Stimulated activated CD4-positive, alpha-beta T cell treated with anti-CD3 and anti-CD28 coated beads, Interleukin-12 subunit alpha, Interleukin-12 subunit beta, amount 100 ng/mL, for 48 hours (primary cell): ENCODE data around the gene DPF3.

Experiments used
- DNase-seq, 3 donors: peaks; one replicate each; pipeline ENCODE4 v3.0.0-alpha.2; 2020; ENCODE audit warnings: low read depth in 2 of 3, low spot score in 1 of 3

Gene DPF3

DNA sequence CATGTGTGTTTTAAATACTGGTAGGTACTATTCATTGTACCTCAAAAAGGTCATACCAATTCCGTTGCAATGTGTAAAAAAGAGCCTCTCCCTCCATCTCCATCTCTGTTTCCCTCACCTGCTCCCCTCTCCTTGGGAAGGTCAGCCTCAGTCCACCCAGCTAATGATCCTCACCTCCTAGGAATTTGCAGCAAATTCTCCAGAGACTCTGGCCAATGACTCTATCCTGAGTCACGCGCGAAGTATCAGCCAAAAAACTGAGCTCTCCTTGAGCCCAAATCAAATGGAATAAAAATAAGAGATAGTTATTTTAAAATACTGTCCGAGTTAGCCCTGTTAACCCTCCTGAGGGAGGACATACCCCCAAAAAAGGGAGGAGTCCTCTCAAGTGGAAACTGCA, 148.4 kb downstream of the DPF3 start:
- DNase-seq, result no peak

- DNase-seq, result no peak
Observed at GRCh38 chr14:72744416-72745120, 149.3 kb downstream of the DPF3 start.

GRCh38 chr14:72743626-72744025, 150.3 kb downstream of the DPF3 start:
- DNase-seq, result no peak

- no peak for DNase-seq
Observed at GRCh38 chr14:72742838-72743195, 151.1 kb downstream of the DPF3 start.

- DNase-seq, result no peak
Observed at GRCh38 chr14:72742118-72742837, 151.6 kb downstream of the DPF3 start.

DNA sequence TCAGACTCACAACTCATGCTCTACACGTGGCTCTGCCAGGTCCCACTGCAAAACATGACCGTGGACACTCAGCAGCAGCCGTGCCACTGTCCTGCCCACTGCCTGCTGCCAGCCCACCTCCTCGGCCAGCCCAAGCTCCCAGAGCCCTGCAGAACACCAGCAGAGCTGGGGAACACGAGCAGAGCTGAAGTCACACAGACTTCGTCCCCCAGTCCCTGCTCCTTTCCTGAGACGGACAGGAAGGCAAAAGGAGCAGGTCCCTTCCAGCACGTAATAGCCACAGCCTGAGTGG, 152.1 kb downstream of the DPF3 start:
- no peak for DNase-seq

- no peak for DNase-seq
Observed at GRCh38 chr14:72740966-72741825, 152.7 kb downstream of the DPF3 start.

DNA sequence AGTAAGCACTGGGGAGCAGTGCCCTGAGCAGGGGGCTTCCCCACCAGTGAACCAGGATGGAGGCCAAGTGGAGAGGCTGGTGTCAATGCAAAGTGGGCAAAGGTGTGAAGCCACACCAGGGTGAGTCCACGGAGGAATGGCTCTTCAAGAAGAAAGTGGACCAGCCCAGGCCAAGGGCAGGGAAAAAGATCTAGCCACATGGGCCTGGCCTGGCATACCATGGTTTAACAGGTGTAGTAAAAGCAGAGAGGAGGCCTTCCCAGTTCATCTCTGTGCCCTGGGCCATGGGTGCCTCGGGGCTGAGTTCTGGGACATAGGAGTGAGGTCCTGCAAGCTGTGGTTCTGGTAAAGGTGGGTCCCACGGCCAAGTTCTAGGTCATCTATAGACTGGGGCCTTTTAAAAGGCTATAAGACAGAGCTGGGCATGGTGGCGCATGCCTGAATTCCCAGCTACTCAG, 153.4 kb downstream of the DPF3 start:
- no peak for DNase-seq

DNA sequence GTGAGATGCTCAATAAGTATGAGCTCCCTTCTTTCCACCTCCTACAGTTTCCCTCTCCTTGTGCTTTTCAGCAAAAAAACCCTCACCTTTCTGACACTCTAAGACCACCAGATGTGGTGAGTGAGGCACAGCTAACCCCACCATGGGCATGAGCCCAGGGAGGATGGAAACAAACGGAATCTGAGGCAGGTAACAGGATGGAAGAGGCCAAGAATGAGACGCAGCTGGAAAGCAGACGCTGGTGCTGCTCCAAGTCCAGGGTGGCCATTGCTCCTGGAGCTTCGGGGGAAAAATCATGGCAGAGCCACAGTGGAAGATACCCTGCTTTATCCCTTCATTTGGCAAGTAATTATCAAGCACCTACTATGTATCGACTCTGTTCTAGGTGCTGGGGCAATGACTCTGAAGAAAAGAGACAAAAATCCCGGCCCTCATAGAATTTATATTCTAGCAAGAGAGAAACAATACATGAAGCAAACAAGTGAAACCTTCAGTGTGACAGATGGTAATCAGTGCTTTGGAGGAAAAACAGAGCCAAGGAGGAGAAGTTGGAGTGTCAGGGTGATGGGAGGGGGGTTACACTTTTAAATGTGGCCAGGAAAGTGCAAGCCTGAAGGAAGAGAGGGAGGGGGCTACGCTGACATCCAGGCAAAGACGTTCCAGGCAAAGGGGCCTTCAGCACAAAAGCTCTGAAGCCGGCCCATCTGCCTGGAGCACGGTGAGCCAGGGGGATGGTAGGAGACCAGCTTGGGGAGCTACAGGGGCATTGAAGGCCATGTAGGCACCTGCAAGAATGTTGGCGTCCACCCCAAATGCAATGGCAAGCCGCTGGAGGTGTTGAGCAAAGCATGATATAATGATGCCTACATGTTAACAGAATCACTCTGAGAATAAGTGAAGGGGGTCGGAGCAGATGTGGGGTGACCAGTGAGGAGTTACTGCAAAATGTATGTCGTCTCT, 154.2 kb downstream of the DPF3 start:
- DNase-seq, result no peak

DNA sequence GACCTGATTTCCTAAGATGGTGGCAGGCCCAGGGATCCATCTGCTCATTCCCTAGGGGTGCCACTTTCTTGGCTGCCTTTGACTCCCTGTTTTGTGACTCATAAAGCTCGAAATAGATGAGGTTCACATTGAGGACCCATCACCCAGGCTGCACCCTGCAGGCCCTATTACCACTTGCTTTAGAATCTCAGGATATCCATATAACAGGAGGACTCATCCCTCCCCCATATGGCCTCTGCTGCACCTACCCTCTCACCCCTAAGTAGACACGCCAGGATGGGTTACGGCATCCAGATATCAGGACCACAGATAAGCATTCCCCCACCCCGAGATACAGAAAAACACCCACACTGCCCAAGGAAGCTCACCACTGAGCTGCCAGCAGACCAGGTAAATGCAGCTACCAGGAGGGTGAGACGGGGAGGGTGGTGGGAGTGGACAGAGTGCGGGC, 155.7 kb downstream of the DPF3 start:
- no peak for DNase-seq

DNA sequence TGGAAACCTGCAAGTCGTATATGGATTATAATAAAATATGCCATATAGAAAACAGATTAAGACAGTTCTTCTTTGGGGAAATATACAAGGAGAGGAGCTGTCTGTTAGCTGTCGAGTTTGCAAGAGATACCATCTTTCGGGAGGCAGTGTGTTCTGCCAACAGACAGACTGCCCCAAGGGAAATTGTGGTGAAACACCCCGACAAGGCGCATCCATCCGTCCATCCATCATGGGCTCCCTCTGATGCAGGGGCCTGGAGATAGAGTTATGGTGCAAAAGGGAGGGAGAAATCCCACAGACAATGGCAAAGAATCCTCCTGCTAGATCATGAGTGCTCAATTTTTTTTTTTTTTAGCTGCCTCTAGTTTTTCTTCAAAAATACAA, 156.3 kb downstream of the DPF3 start:
- no peak for DNase-seq

DNA sequence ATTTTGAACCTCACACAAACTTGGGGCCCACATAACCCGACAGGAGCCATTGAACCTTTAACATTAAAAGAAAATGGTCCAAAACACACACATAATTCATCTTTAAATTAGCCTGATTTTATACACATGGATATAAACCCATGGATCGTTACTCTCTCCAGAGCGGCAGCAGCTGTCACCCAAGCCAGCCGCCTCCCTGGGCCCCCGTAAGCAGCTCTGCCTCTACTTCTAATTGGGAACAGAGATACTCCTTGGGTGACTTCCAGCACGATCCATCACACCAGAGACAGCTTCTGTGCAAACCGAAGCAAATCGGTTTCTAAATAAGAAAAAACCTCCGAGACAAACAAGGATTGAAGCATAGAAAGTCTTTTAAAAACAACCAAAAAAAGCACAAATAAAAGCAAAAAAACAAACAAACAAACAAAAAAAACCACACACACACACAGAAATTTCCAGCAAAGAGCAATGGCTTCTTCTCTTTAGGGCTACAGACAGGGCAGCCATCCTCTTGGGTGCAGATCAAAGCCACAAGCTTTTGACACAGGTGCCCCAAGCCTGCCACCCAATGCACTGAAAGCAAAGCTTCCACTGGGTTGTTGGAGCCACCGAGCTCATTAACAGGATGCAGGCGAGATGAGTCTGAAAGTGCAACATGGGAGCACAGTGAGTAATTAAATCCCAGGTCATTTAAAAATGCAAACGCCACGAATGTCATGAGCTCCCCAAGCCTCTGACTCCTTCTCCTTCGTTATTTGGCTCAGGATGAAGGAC, 156.9 kb downstream of the DPF3 start:
- no peak for DNase-seq

DNA sequence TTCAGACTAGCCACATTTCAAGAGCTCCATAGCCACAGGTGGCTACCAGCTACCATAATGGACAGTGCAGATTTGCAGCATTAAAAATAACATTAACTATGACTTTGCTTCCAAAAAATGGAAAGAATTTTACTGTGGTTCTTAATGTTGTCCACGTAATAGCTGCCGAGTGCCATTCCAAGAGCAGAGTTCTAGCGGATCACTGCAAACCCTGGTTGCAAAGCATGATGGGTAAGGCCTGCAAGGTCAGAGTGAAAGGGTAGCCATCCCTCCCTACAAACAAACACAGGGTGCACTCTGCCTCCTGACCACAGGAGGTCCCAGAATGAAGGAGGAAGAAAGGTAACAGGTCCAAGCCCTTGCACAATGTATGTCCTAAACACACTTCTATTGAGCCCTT, 157.6 kb downstream of the DPF3 start:
- DNase-seq, result no peak

- DNase-seq, result no peak
Observed at GRCh38 chr14:72732022-72732780, 161.7 kb downstream of the DPF3 start.

GRCh38 chr14:72731252-72732020, 162.5 kb downstream of the DPF3 start:
- DNase-seq, result no peak

DNA sequence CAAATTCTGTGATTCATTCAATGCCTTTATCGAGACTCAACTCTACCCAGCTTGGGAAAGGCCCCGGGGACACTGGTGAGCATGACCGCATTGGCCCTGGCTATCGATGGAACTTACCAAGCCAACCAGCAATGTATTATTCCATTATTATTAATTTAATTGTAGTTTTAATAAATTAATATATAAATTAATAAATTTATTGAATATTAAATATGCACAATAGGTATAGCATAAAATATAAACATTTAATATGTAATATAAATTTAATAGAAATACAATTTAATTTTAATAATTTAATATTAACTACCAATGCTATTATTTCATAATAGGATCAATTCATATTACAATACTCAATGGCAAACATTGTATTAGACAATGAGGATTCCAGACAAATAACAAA, 163.4 kb downstream of the DPF3 start:
- no peak for DNase-seq

DNA sequence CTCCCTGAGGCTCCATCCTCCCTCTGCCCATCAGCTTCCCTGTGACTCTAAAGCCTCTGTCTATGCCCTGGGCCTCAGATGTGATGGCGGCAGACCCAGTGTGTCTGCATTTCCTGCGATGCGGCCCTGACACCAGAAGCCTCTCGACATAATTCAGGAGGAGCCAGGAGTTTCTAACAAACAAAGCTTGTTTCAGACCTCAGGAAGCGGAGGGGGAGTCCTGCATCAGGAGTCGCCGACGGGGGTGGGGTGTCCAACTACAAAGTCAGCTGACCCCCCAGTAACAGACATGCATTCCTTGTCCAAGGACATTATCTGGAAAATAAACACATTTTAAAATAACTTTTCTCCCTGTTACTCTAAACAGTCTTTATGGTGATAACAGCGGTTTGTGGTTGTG, 167.5 kb downstream of the DPF3 start:
- no peak for DNase-seq

GRCh38 chr14:72723858-72724530, 169.9 kb downstream of the DPF3 start:
- no peak for DNase-seq
